Activated CD4-positive, alpha-beta T cell treated with anti-CD3 and anti-CD28 coated beads for 36 hours (primary cell): Measurements from ENCODE around the gene ZNF23. TPM values are rescaled to one million over a fixed set of nuclear protein-coding genes. Genes with fewer than 3 reads are reported as not detected.
A peak's percentile ranks its signal among the peaks of the same experiment; 100 is the strongest.

Experiments
- ATAC-seq: fragments of 200-7000 bp; cut with Tn5 transposase; one replicate; pipeline ENCODE4 v1.10.0; 2021; ENCODE audit warnings: mild to moderate bottlenecking, moderate library complexity
- CTCF ChIA-PET: fragments of 350-600 bp; sonication (Branson Sonifier 250); formaldehyde crosslinking; loops from one replicate; lab custom pipeline; 2021; ENCODE audit warnings: antibody characterized with exemption; lab: Charles Lee
- POLR2A ChIA-PET: fragments of 350-600 bp; sonication (Branson Sonifier 250); formaldehyde crosslinking; loops from one replicate; lab custom pipeline; 2021; ENCODE audit warnings: antibody characterized with exemption, inconsistent platforms; lab: Charles Lee
- DNase-seq: peaks from one replicate; pipeline ENCODE4 v3.0.0-alpha.2; 2020
- H3K27ac Mint-ChIP-seq: one replicate; pipeline ENCODE4 v1.8.0; 2021; ENCODE audit warnings: mixed read lengths
- H3K27me3 Mint-ChIP-seq: one replicate; pipeline ENCODE4 v1.8.0; 2021; ENCODE audit warnings: mixed read lengths
- H3K36me3 Mint-ChIP-seq: one replicate; pipeline ENCODE4 v1.8.0; 2021; ENCODE audit warnings: low read depth, mixed read lengths
- H3K4me1 Mint-ChIP-seq: one replicate; pipeline ENCODE4 v1.8.0; 2021; ENCODE audit warnings: mixed read lengths
- H3K4me3 Mint-ChIP-seq: one replicate; pipeline ENCODE4 v1.8.0; 2021; ENCODE audit warnings: mild to moderate bottlenecking, moderate library complexity, mixed read lengths
- H3K9me3 Mint-ChIP-seq: one replicate; pipeline ENCODE4 v1.8.0; 2021; ENCODE audit warnings: low read depth, mixed read lengths
- intact Hi-C, 2 experiments: fragments of 100-400 bp; cut with DNase I in 1 of 2; cut with micrococcal nuclease in 1 of 2; formaldehyde crosslinking; loops; one replicate each; pipeline versions ENCODE4 v1.14.2 to v1.15.1; 2022 to 2024; cut with DNase I, micrococcal nuclease
- total RNA-seq, 2 experiments: library from RNA; stranded (reverse); gene quantifications; one replicate each; pipeline ENCODE4 v1.2.3, GENCODE V29; 2021

Gene ZNF23
- total RNA-seq, 2 experiments from 2014 or later, result 9.6 to 10.9 TPM

DNA sequence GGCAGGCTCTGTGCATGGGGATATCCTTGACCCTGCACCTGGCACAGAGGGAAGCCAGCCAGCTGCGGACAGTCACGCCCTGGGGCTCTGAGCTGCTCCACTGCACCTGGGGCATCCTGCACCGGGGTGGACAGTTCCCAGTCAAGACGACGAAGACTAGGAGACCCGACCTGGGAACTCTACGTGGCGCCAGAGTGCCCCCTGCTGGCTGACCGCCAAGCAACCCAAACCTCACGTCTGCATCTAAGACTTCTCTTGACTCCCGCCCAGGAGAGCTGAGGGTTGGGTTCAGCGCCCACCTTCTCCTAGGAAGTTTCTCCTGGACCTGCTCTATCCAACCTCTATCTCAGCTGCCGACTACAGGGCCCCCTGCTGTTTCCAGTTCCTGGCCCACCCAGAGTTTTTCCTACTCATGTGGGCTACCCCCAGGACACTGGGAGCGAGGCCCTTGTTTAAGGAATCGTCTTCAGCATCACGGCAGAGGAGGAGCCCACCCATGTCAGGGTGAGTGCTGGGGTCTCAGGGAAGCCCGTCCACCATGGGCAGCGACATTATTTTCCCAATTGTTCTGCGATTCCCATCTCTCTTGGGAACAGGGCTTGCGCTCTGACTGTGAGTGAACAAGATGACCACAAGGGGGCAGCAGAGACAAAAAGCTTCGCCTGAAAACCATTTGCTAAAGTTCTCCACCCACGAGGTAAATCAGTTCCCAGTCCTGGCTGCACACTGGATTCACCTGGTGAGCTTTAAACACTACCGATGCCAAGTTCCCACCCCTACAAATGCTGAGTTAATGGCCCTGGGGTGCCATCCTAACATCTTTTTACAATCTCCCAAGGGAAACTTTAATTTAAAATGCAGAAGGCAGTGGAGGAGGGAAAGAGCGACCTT, 49.5 kb downstream of the ZNF23 start:
- no peak overlapping the region for H3K27ac Mint-ChIP-seq
- H3K36me3 Mint-ChIP-seq, result no peaks in the 10 kb centered on the region
- ATAC-seq (peak; percentile 85), DNase-seq (peak; percentile 82)
- CTCF ChIA-PET, result interaction anchor here (0.6 to 4.8 kb wide), 28 partner anchors 9 to 1246 kb away, joined by 3 to 86 read pairs (median 4); partner anchors contain the start of gene CALB2
- no peak overlapping the region for H3K4me3 Mint-ChIP-seq
- POLR2A ChIA-PET, result no interaction called here
- H3K27me3 Mint-ChIP-seq, result peaks cover 32% of the 10 kb centered on the region
- H3K4me1 Mint-ChIP-seq, result no peaks in the 10 kb centered on the region
- no peaks in the 10 kb centered on the region for H3K9me3 Mint-ChIP-seq
- intact Hi-C loops, result loop anchor here (1.0 to 5.0 kb wide), 5 partner anchors 87 to 198 kb away; no protein-coding TSS in a partner anchor

DNA sequence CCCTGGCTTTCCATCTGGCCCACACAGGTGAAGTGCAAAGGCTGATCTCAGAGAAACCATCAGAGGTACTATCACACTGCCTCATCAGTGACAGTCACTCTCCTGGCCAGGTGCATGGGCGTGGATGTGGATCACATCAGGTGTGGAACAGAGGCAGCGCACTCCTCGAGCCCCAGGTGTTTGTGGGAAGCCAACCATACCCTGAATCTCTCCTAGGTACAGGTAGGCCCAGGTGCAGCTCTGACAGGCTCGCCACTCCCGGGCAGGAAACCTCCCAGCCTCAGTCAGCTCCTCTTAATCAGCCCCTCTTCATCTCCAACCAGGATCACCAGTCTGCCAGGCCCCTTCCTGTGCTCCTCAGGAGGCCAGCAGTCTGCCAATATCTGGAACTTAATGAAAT, 51.9 kb downstream of the ZNF23 start:
- intact Hi-C loops, result loop anchor here in 1 of 2 experiments (5.0 kb wide), 1 partner anchor 127 kb away; no protein-coding TSS in a partner anchor
- DNase-seq, result no peak
- Mint-ChIP-seq H3K9me3 (no peaks in the 10 kb centered on the region), H3K4me1 (peaks cover 6% of the 10 kb centered on the region), H3K27me3 (peaks cover 25% of the 10 kb centered on the region), H3K27ac (no peak overlapping the region), H3K4me3 (no peak overlapping the region), H3K36me3 (no peaks in the 10 kb centered on the region)
- POLR2A ChIA-PET, result no interaction called here
- no peak for ATAC-seq
- CTCF ChIA-PET, result interaction anchor here (4.8 kb wide), 1 partner anchor 89 kb away, joined by 86 read pairs; no protein-coding TSS in a partner anchor

DNA sequence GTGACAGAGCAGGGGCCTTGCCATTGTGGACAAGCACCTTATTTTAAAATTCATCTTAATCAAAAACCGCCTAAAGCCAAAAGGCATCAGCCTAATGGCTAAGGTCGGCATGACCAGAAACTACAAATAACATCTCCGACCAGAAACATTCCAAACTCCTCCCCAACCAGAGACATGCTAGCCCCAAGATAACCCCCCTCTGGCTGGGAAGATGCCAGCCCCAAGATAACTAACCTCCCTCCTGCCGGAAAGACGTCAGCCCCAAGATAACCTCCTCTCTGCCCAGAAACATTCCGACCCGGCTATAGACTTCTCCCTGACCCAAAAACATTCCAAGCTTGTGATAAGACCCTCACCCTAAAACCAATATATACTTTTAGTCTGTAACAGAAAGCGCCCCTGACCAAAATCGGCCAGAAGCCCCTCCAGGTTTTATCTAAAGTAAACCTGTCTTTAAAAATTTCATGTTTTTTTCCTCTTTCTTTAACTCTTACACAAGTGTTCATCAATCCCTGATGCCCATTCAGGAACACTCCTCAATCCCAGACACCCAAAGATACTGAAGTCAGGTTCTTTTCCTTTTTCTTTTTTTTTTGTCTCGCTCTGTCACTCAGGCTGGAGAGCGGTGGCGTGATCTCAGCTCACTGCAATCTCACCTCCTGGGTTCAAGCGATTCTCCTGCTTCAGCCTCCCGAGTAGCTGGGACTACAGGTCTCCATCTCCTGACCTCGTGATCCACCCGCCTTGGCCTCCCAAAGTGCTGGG, 52.9 kb downstream of the ZNF23 start:
- peaks cover 26% of the 10 kb centered on the region for H3K27me3 Mint-ChIP-seq
- H3K9me3 Mint-ChIP-seq, result no peaks in the 10 kb centered on the region
- ChIA-PET POLR2A (no interaction called here), CTCF (interaction anchor here (0.6 kb wide), 1 partner anchor 63 kb away, joined by 3 read pairs; no protein-coding TSS in a partner anchor)
- peaks cover 6% of the 10 kb centered on the region for H3K4me1 Mint-ChIP-seq
- ATAC-seq (no peak), DNase-seq (no peak)
- H3K4me3 Mint-ChIP-seq, result no peak overlapping the region
- no peak overlapping the region for H3K27ac Mint-ChIP-seq
- intact Hi-C loops, result no loop called here
- no peaks in the 10 kb centered on the region for H3K36me3 Mint-ChIP-seq

DNA sequence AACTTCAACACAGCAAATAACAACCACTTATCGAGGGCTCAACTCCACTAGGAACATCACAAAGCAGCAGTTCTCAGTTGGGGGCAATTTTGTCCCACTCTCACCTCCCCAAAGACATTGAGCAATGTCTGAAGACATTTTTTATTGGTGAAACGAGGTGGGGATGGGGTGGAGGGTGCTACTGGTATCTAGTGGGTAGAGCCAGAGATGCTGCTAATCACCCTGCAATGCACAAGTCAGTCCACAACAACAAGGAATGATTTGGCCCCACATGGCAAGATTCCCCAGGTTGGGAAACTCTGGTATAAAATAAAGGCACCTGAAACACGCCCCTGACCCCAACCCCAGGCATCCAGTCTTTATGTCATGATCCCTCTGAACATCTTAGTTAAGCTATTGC, 53.5 kb downstream of the ZNF23 start:
- ATAC-seq (no peak), DNase-seq (no peak)
- Mint-ChIP-seq H3K27me3 (peaks cover 25% of the 10 kb centered on the region), H3K4me3 (no peak overlapping the region), H3K27ac (no peak overlapping the region), H3K36me3 (no peaks in the 10 kb centered on the region), H3K4me1 (peaks cover 6% of the 10 kb centered on the region), H3K9me3 (no peaks in the 10 kb centered on the region)
- intact Hi-C loops, result no loop called here
- CTCF ChIA-PET, result no interaction called here
- POLR2A ChIA-PET, result no interaction called here

GRCh38 chr16:71407731-71408130, 54.3 kb downstream of the ZNF23 start:
- POLR2A ChIA-PET, result no interaction called here
- CTCF ChIA-PET, result interaction anchor here (1.1 to 1.9 kb wide), 4 partner anchors 21 to 204 kb away, joined by 3 to 8 read pairs (median 4); no protein-coding TSS in a partner anchor
- no peak for DNase-seq
- no peaks in the 10 kb centered on the region for H3K36me3 Mint-ChIP-seq
- H3K9me3 Mint-ChIP-seq, result no peaks in the 10 kb centered on the region
- H3K27me3 Mint-ChIP-seq, result peaks cover 24% of the 10 kb centered on the region
- intact Hi-C loops, result no loop called here
- H3K27ac Mint-ChIP-seq, result no peak overlapping the region
- H3K4me1 Mint-ChIP-seq, result peaks cover 6% of the 10 kb centered on the region
- ATAC-seq, result no peak
- no peak overlapping the region for H3K4me3 Mint-ChIP-seq

DNA sequence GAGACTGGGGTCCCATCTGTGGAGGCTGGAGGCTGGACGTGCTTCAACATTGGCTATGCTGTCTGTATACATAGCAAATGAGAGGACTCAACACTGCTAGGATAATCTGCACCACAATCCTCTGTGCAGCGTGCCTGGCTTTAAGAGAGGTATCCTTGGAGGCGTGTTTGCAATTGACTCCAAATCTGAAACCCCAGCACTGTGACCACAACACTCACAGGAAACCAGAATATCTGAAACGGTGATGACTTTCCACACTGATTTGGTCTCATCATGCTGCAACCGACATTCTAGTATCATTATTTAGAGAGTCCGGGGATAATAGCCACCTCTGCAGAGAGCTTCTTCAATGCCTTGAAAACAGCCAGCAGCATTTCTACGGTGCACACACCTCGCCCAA, 55.3 kb downstream of the ZNF23 start:
- no peaks in the 10 kb centered on the region for H3K9me3 Mint-ChIP-seq
- ATAC-seq (no peak), DNase-seq (no peak)
- H3K36me3 Mint-ChIP-seq, result no peaks in the 10 kb centered on the region
- POLR2A ChIA-PET, result no interaction called here
- no peak overlapping the region for H3K4me3 Mint-ChIP-seq
- peaks cover 6% of the 10 kb centered on the region for H3K4me1 Mint-ChIP-seq
- CTCF ChIA-PET, result interaction anchor here (1.1 to 1.9 kb wide), 5 partner anchors 22 to 205 kb away, joined by 3 to 8 read pairs (median 3); no protein-coding TSS in a partner anchor
- intact Hi-C loops, result no loop called here
- no peak overlapping the region for H3K27ac Mint-ChIP-seq
- peaks cover 22% of the 10 kb centered on the region for H3K27me3 Mint-ChIP-seq

- no peak overlapping the region for H3K4me3 Mint-ChIP-seq
- CTCF ChIA-PET, result interaction anchor here (1.2 to 1.9 kb wide), 3 partner anchors 61 to 205 kb away, joined by 3 to 8 read pairs (median 3); no protein-coding TSS in a partner anchor
These were observed 55.7 kb downstream of the ZNF23 start for GRCh38 chr16:71406316-71406715.

DNA sequence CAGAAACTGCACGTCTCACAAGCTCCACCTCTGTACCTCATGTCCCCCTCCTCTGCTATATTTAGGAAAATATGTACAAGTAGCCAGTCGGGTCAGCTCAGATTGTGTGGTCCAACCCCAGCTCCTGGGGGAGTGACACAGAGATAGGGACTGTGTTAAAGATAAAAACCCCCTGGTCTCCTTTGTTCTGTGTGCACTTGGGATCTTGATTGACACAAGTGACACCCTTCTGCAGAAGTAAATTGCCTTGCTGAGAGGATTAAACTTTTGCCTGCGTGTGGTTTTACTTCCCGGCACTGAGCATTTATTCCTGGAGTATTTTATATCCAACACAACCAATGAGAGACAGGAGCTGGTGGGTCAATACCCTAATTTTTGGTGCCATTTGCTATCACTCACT, 57.7 kb downstream of the ZNF23 start:
- intact Hi-C loops, result no loop called here
- Mint-ChIP-seq H3K4me3 (no peak overlapping the region), H3K4me1 (peaks cover 6% of the 10 kb centered on the region), H3K9me3 (no peaks in the 10 kb centered on the region), H3K27ac (no peak overlapping the region), H3K36me3 (no peaks in the 10 kb centered on the region), H3K27me3 (peaks cover 26% of the 10 kb centered on the region)
- no peak for DNase-seq
- CTCF ChIA-PET, result interaction anchor here (1.8 kb wide), 1 partner anchor 8 kb away, joined by 8 read pairs; no protein-coding TSS in a partner anchor
- POLR2A ChIA-PET, result no interaction called here
- no peak for ATAC-seq

More at GRCh38 chr16:71406316-71406715, 55.7 kb downstream of the ZNF23 start:
- peaks cover 6% of the 10 kb centered on the region for H3K4me1 Mint-ChIP-seq
- POLR2A ChIA-PET, result no interaction called here
- H3K9me3 Mint-ChIP-seq, result no peaks in the 10 kb centered on the region
- DNase-seq, result no peak
- intact Hi-C loops, result no loop called here
- no peak for ATAC-seq
- H3K27me3 Mint-ChIP-seq, result peaks cover 23% of the 10 kb centered on the region
- H3K36me3 Mint-ChIP-seq, result no peaks in the 10 kb centered on the region
- no peak overlapping the region for H3K27ac Mint-ChIP-seq

GRCh38 chr16:71402674-71403073, 59.4 kb downstream of the ZNF23 start:
- Mint-ChIP-seq H3K27me3 (peaks cover 16% of the 10 kb centered on the region), H3K27ac (no peak overlapping the region), H3K9me3 (no peaks in the 10 kb centered on the region), H3K4me1 (peaks cover 6% of the 10 kb centered on the region), H3K4me3 (no peak overlapping the region), H3K36me3 (no peaks in the 10 kb centered on the region)
- ATAC-seq (no peak), DNase-seq (no peak)
- POLR2A ChIA-PET, result no interaction called here
- intact Hi-C loops, result no loop called here
- CTCF ChIA-PET, result interaction anchor here (1.8 kb wide), 1 partner anchor 10 kb away, joined by 8 read pairs; no protein-coding TSS in a partner anchor

- Mint-ChIP-seq H3K27ac (no peak overlapping the region), H3K36me3 (no peaks in the 10 kb centered on the region), H3K4me1 (peaks cover 6% of the 10 kb centered on the region), H3K4me3 (no peak overlapping the region), H3K9me3 (no peaks in the 10 kb centered on the region), H3K27me3 (peaks cover 15% of the 10 kb centered on the region)
- ChIA-PET CTCF (no interaction called here), POLR2A (no interaction called here)
- intact Hi-C loops, result no loop called here
- DNase-seq, result no peak
- ATAC-seq, result no peak
These were observed 60.0 kb downstream of the ZNF23 start for GRCh38 chr16:71402007-71402406.

DNA sequence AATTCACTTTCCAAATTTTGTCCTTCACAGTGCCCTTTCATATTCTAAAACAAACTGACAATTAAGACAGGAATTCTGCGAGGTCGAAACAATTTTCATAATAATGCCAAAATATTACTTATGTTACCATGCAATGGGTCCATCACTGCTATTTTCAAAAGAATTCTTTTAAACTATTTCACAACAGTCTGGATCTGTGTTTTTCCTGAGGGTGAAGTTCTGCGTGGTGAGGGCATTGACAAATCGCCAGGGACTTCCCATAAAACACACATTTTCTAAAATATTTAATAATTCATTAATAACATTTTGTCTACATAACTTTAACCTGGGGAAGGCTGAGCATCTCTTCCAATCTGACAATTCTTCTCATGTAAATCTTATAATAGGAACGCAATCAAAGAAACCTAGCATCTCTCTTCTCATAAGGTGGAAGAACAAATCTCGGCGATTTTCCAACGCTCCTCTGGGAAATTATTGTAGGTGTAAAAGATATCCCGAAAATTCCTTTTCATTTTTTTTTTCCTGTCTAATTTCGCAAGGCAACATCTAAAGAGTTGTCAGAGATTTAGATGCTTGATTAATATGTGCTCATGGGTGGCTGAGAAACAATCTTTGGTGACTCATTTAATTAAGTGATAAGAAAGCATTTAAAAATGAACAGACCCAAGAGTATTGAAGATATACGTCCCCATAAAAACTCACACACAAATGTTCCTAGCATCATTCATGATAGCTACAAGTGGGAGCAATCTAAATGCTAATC, 62.1 kb downstream of the ZNF23 start:
- Mint-ChIP-seq H3K4me1 (no peaks in the 10 kb centered on the region), H3K9me3 (no peaks in the 10 kb centered on the region), H3K27ac (no peak overlapping the region), H3K36me3 (no peaks in the 10 kb centered on the region), H3K4me3 (no peak overlapping the region), H3K27me3 (peaks cover 10% of the 10 kb centered on the region)
- ChIA-PET POLR2A (no interaction called here), CTCF (no interaction called here)
- no peak for DNase-seq
- intact Hi-C loops, result no loop called here
- ATAC-seq, result no peak
